GM10847 (cell line): ENCODE data around the gene SIL1.

Experiments
- POLR2A ChIP-seq: IDR thresholded peaks from 2 replicates; pipeline ENCODE4 v1.6.1; 2011; ENCODE audit not compliant: insufficient read length; ENCODE audit errors: extremely low read depth

The SIL1 gene

DNA sequence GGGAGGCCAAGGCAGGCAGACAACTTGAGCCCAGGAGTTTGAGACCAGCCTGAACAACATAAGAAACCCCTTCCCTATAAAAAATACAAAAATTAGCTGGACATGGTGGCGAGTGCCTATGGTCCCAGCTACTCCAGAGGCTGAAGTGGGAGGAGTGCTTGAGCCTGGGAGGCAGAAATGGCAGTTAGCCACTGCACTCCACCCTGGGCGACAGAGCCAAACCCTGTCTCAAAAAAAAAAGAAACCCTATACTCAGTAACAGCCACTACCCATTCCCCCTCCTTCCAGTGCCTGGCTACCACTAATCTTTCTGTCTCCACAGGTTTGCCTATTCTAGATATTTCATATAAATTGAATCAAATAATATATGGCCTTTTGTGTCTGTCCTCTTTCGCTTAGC is 14.3 kb upstream of the SIL1 start:
- TF ChIP-seq POLR2A, result no peak

DNA sequence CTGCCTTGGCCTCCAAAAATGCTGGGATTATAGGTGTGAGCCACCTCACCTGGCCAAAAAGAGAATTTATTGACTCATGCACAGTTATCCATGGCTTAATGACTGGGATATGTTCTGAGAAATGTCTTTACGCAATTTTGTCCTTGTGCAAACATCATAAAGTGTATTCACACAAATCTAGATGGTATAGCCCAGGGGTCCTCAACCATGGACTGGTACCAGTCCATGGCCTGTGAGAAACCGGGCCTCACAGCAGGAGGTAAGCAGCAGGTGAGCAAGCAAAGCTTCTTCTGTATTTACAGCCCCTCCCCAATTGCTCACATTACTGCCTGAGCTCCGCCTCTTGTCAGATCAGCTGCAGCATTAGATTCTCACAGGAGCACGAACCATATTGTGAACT is 12.4 kb upstream of the SIL1 start:
- no peak for TF ChIP-seq POLR2A

- TF ChIP-seq POLR2A, result no peak
Observed at GRCh38 chr5:139207297-139208000, 9.3 kb upstream of the SIL1 start.

DNA sequence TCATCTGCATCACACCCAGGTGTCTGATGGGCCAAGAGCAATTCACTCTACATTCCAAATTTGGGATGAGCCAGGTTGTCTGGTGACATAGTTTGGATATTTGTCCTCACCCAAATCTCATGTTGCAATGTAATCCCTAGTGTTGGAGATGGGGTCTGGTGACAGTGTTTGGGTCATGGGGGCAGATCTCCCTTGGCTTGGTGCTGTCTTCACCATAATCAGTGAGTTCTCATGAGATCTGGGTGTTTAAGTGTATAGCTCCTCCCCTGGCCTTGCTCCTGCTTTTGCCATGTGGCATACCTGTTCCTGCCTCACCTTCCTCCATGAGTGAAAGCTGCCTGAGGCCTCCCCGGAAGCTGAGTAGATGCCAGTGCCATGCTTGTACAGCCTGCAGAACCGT is 7.4 kb upstream of the SIL1 start:
- no peak for TF ChIP-seq POLR2A

- TF ChIP-seq POLR2A, result no peak
Observed at GRCh38 chr5:139205124-139205523, 7.0 kb upstream of the SIL1 start.

DNA sequence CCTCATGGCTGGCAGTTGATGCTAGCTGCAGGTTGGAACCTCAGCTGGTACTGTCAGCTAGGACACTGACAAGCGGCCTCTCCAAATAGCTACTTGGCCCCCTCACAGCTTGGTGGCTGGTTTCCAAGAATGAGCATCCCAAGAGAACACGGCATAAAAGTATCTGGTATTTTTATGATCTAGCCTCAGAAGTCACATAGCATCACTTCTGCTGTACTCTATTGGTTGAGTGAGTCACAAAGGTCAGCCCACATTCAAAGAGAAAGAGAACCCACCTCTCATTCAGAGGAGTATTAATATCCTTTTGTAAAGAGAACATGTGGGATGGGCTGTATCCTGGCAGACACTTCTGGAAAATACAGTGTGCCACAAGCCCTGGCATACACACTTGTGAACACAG is 6.0 kb upstream of the SIL1 start:
- TF ChIP-seq POLR2A, result no peak

DNA sequence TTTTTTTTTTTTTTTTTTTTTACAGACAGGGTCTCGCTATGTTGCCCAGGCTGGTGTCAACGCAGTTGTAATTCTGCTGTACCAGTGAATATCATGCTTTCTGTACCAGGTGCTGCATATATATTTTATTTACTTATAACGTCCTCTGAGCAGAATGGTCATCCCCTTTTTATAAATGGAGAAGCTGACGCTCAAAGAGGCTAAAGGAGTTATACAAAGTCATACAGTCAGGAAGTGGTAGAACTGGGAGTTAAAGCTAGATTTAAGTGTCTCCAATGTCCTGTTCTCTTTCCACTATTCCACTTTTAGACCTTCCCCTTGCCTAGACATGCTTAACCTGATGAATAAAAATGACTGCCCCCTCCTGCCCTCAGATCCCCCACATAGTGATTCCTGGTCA is 1.2 kb upstream of the SIL1 start:
- TF ChIP-seq POLR2A, result no peak

- TF ChIP-seq POLR2A, result no peak
Observed at GRCh38 chr5:139196296-139196956, 1.7 kb downstream of the SIL1 start.

DNA sequence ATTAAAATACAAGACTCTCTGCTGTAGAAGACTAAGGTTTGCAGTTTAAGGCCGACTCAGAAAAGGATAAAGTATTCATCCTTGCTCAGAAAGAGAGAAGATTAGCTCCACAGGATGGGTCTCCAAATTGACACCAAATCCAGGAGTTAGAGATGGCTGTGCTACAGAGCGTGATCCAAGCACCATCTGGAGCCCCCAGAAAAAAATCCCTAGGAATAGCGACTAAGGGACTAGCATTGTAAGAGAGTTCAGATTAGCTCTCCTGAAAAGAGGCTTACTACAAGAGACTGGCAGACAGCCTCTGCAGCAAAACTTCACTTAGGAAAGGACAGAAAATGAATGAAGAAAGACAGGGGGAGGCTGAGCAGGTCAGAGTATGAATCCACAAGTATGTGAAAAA is 3.7 kb downstream of the SIL1 start:
- TF ChIP-seq POLR2A, result no peak

- TF ChIP-seq POLR2A, result no peak
Observed at GRCh38 chr5:139193928-139194327, 4.2 kb downstream of the SIL1 start.

DNA sequence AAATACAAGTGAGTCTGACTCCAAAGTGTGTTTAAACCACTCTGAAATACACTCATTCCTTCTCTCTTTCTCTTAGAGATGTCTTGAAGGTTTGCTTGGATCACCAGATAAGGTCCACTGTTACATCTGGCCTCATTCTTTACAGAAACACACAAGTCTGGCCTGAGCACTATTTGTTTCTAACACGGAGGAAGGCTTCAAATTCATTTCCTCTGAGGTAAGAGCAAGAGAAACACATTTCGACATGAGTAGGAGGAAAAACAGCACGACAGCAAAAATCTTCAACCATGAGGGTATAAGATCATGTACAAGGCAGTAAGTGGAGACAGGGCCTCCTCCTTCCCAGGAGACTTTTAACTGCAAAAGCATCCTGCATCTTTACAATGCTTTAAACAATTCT is 8.0 kb downstream of the SIL1 start:
- TF ChIP-seq POLR2A, result no peak

- no peak for TF ChIP-seq POLR2A
Observed at GRCh38 chr5:139188558-139189270, 9.5 kb downstream of the SIL1 start.

GRCh38 chr5:139186752-139187326 is 11.3 kb downstream of the SIL1 start:
- no peak for TF ChIP-seq POLR2A

DNA sequence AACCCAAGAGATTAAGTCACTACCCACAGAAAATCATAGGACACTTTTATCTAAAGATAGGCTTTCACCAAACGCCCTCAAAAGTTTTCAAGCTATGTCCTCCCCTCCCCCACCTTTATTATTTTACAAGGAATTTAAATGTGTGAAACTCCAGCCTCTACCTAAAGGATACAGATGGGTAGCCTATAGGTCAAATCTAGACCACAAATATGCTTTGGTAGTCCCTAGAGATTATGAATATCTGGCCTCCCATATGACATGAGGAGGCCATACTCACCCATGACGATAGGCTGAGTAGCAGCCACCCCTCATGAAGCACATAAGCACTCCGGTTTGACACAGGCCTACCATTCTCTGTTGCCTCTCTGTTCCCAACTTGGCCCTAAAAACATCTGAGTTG is 11.9 kb downstream of the SIL1 start:
- no peak for TF ChIP-seq POLR2A

DNA sequence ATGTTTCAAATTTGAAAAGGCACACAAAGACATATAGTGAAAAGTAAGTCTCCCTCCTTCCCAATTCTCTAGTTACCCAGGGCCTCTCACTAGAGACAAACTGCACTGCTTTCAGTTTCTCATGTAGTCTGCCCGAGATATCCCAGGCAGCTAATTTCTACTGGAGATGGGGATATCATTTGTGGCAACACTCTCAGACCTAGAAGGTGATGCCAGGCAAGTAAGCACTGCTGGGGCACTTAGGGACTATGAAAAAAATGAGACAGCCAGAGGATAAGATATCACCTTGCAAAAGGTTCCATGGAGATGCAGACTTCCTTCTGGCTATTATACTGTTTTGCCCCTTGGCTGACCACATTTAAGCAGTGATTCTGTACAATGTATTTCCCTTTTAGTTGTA is 12.6 kb downstream of the SIL1 start:
- no peak for TF ChIP-seq POLR2A

- no peak for TF ChIP-seq POLR2A
Observed at GRCh38 chr5:139183502-139183901, 14.7 kb downstream of the SIL1 start.

DNA sequence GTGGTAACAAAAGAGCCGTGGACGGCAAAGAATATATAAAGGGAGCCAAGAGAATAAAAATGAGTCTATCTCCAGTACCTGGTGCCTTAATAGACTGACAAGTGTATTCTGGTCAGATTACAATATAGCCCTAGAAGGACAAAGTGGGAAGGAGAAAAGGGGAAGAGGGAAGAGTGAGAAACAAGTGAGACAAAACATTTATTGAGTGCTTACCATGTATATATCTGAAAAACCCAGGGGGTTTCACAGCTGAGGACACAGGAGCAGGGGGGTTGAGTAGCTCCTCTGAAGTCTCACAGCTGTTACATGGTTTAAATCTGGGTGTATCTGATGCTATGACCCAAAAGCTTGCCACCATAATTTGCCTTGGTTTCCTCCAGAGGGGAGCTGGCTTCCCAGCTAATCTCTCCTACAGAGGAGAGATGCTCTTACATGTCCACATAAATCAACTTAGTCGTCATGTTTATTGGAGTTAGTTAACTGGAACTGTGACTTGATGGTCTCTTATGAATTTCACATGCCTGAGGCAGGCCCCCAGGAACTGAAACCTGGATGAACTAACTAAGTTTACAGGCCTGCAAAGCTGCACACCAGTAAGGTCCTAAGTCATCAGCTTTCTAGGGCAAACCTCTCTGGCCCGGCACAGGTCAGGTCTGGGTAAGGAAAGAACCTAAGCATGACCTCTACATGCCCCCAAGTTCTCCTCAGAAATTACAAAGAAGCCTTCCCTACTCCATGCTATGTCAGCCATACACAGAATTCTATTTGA is 15.5 kb downstream of the SIL1 start:
- TF ChIP-seq POLR2A, result no peak
